NCI-H1930 (cell line): Measurements from ENCODE around the gene SAMD11.
"Not testable (repeated sequence)": the region's sequence is repeated elsewhere in the genome, so short reads cannot be mapped to it uniquely, and the experiment has no call there.

Source experiments
- DNase-seq, 2 experiments: peaks; one replicate each; lab custom pipeline; 2025; lab: John Stamatoyannopoulos, UW

The SAMD11 gene

DNA sequence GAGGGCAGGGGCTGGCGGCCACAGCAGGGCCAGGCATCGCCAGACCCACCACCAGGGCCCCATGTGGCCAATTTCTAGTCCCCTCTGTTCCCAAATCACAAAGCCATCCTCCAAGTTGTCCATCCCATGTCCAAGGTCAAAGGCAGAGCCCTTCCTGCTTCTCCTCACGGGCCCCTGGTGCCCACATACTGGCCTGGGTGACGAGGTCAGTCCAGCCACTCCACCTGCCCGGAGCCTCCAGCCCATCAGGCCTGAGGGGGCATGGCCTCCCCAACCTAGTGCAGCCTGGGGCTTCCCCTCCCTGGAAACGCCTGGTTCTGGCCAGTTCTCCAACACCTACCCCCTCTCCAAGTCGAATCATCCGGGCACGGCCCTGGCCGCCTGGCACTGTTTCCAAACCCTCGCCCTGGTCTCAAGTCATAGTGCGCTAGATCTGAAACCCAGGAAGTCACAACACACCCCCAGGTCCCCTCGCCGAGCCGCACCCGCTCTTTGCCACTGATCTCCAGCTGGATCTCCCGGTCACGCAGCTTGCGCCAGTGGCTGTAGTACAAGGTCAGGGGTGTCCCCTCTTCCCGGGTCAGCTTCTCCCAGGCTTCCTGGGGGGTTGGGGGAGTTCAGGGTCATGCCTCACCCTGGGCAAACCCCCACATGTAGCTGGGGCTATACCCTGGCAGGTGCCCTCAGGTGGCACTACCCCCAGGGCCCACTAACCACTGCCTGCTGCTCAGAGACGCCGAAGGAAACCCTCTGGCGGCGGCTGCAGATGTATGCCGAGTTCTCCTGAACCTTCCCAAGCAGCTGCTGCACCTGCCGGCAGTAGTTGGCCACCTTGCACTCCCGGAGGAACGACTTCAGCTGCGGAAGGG is 22.2 kb downstream of the SAMD11 start:
- DNase-seq: no peak

DNA sequence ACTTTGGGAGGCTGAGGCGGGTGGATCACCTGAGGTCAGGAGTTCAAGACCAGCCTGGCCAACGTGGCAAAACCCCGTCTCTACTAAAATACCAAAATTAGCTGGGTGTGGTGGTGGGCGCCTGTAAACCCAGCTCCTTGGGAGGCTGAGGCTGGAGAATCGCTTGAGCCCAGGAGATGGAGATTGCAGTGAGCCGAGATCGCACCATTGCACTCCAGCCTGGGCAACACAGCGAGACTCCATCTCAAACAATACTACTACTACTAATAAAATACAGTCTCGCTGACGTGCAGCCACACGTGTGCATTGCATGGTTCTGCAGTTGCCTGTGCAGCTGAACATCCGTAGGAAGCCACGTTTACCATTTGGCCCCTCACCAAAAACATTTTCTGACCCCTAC is 23.1 kb downstream of the SAMD11 start:
- DNase-seq: not testable (repeated sequence)

DNA sequence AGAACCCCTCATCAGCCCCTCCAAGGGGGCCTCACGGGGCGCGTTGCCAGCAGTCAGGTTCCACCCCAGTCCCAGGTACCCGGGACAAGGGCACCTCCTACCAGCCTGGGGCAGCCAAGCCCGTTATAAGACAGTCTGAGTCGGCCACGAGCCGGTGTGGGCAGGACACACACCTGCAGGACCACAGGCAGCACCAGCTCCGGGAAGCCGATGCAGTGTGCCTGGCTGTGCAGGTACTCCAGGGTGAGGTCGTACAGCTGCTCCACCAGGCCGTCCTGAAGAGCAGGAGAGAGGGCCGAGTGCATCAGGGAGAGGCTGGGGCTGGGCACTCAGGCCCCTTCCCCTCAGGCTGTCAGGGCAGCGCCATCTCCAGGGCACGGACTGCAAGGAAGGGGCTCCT is 24.2 kb downstream of the SAMD11 start:
- no peak for DNase-seq

GRCh38 chr1:950268-950667 is 26.5 kb downstream of the SAMD11 start:
- no peak for DNase-seq

DNA sequence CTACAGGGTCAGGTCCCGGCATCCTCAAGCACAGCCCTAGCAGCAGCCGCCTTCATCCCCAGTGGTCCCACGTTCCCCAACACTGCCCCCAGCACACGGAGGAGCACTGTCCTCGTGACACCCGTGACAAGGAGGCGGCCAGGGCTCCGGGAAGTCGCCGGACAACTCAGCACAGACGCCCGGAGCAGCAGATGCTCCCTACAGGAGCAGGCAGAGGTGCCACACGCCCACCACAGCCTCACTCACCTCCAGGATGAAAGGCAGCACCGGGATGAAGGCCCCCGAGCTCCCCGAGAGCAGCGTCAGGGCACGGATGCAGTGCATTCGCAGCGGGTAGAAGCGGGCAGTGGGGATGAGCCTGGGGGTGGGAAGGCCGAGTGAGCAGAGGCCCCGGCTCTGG is 27.2 kb downstream of the SAMD11 start:
- DNase-seq: no peak

DNA sequence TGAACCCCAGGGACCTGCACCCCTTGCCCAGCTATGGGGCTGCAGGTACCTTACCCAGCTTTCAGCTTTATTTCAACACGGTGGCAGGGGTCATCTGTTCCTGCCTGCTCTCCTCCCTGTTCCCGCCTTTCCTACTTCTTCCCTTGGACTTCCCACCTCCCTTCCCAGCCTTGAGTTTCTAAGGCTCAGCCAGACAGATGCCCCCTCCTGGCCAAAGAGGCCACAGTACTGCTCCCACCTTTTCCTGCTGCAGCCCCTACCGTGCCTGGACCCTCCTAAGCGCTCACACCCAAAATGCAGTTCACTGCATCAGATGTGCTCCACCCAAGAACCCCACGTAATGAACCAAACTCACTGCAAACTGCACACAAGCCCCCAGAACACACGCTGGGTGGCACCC is 27.6 kb downstream of the SAMD11 start:
- DNase-seq: no peak

GRCh38 chr1:952201-952600 is 28.5 kb downstream of the SAMD11 start:
- no peak for DNase-seq

DNA sequence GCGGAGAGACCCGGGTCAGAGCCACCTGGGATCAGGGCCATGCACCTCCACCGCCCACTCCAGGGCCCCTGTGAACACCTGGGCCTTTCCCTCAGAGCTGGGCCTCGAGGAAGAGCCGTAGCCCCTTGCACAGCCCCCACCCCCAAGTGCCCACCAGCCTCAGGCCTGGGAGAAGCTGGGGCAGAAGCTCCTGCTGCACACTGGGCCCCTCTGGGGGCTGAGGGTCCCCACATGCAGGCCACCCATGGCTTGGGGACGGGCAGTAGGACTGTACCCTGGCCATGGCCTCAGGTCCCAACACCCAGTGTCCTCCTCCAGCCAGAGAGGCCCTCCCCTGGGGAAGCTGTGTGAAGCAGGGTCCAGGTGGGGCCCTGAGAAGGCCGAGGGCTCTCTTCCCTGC is 28.9 kb downstream of the SAMD11 start:
- DNase-seq: no peak

DNA sequence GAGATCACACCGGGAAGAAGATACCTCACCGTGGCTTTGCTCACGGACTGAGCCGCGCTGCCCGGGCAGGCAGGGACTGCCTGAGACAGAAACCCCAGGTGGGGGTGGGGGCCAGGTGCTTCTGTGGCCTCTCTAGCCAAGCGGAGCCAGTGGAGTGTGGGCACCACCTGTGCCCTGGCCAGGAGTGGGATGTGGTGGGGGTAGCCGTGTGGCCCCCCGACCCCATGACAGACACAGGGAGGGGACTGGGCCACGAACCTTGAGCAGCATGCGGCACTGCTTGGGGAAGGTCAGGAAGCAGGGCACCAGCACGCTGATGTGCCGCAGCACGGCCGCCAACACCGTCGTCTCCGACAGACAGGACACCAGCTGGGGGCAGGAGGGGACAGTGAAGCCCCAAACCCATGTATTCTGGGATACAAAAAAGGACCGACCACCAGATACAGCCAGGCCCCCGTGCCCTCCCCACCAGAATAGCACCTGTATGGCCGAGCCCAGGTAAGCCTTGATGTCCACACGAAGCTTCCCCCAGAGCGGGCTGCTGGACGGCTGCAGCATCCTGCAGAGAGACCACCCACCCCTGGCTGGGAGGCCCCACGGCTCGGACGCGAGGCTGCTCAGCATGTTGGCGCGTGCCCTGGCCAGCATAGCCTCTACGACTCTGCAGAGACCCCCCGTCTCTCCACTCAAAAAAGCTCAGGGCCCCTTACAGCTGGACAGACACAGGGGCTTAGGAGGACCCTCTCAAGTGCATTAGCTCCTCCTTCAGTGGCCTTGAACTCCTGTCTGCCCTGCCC is 30.0 kb downstream of the SAMD11 start:
- no peak for DNase-seq

DNA sequence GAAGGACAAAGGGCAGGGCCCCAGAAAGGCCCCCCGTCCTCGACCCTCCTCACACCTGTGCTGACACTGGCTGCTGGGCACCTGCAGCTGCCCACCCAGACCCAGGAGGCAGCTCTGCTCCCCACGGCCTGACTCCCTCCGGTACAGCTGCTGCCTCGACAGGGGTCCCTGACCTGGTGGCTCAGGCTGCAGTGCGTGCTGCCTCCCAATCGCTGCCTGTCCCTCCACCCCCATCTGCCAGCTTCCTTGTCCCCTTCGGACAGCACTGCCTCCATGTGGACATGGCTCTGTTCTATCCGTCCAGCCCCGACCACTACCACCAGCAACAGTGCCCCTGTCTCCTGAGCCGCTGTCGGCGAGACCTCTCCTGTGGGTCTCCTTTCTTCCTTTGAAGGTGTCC is 31.2 kb downstream of the SAMD11 start:
- no peak for DNase-seq

GRCh38 chr1:955474-955873 is 31.8 kb downstream of the SAMD11 start:
- DNase-seq: no peak

GRCh38 chr1:956636-957035 is 32.9 kb downstream of the SAMD11 start:
- DNase-seq: no peak

DNA sequence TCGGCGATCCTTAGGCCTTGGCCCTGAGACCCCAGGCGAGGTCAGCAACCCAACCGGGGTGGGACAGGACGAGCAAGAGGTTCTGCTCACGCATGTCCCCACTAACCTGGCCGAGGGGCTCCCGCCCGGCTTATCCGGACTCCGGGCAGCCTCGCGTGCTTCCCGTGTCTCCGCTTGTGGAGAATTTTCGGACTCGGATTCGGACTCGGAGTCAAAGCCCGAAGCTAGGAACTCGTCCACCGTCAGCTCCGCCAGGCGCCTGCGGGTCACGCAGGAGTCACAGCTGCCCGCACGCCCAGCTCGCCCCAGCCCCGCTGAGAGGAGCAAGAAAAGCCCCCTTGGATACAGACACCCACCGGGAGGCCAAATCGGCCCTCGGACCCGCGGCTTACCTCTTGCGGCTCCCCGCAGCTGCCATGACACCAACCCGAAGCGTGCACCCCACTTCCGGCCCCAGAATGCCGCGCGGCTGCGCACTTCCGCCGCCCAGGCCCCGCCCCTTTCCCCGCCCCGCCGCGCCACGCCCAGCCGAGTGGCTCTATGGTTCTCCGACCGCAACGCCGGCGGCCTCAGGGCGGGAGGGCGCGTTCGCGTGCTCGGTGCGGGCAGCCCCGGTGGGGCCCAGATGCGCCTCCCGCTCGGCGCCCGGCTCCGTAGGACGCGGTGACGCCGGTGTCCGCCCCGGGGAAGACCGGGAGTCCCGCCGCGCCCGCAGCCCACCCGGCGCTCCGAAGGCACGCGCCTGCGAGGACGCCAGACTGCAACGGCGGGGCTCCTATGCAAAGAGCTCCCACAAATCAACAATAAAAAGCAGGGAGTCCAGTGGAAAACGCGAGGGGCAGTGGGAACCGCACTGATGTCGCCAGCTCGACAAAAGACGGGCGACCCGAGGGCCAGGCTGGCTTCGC is 35.4 kb downstream of the SAMD11 start, which contains the start of gene NOC2L:
TSS of gene NOC2L (minus strand) at position 434 of the 908 bp plus-strand sequence. CDS start at position 418, 16 bp downstream.
- peak; percentile 80 to 93 for DNase-seq

DNA sequence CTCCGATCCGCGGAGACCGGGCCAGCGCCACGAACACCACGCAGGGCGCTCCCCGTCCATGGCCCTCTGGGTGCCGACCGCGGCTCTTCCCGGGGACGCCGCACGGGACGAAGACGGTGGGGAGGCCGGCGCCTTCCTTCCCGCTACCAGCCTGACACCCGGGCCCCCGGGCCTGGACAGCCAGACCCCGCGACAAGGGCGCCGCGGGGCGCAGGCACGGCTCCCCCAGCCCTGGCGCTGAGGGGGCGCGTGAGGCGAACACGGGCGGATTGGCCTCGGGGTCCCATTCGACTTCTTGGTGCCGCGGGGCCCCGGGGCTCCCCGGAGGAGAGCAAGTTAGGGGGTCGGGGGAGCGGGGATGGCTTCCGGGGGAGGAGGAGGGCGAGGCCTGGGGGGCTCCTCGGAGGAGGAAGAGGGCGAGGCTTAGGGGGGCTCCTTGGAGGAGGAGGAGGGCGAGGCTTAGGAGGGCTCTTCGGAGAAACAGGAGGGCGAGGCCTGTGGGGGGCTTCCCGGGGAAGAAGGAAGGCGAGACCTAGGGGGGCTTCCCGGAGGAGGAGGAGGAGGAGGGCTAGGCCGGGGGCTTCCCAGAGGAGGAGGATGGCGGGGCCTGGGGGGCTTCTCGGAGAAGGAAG is 36.1 kb downstream of the SAMD11 start:
- no peak for DNase-seq

- DNase-seq: peak; percentile 63 to 65
Measured at GRCh38 chr1:960363-961131, 36.8 kb downstream of the SAMD11 start, which contains the start of gene KLHL17. KLHL17 (plus strand) TSS chr1:960584; CDS start chr1:960694, 110 bp downstream.

DNA sequence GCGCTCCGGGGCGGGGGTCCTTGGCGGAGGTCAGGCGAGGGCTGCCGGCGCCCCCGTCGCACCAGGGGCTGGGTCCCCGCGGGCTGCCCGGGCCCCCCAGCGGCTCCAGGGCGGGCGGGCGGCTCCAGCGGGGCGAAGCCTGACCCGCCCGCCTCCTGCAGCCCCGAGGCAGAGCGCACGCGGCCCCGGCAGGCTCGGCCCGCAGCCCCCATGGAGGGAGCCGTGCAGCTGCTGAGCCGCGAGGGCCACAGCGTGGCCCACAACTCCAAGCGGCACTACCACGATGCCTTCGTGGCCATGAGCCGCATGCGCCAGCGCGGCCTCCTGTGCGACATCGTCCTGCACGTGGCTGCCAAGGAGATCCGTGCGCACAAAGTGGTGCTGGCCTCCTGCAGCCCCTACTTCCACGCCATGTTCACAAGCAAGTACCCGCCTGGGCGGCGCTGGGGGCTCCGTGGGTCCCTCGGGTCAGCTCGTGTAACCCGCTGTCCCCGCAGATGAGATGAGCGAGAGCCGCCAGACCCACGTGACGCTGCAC is 37.5 kb downstream of the SAMD11 start:
- DNase-seq: no peak

GRCh38 chr1:962381-963300 is 38.9 kb downstream of the SAMD11 start:
- DNase-seq: no peak

DNA sequence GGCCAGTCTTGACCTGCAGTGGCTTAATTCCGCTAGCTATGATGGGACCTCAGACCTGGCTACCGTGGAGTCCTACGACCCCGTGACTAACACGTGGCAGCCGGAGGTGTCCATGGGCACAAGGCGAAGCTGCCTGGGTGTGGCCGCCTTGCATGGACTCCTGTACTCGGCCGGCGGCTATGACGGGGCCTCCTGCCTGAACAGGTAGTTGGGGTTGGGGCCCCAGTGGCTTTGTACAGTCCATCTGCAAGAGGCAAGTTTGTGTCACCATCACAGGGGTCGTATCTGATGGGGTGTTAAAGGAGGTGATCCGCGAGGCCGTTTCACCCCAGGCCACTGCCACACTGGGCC is 39.6 kb downstream of the SAMD11 start:
- no peak for DNase-seq

DNA sequence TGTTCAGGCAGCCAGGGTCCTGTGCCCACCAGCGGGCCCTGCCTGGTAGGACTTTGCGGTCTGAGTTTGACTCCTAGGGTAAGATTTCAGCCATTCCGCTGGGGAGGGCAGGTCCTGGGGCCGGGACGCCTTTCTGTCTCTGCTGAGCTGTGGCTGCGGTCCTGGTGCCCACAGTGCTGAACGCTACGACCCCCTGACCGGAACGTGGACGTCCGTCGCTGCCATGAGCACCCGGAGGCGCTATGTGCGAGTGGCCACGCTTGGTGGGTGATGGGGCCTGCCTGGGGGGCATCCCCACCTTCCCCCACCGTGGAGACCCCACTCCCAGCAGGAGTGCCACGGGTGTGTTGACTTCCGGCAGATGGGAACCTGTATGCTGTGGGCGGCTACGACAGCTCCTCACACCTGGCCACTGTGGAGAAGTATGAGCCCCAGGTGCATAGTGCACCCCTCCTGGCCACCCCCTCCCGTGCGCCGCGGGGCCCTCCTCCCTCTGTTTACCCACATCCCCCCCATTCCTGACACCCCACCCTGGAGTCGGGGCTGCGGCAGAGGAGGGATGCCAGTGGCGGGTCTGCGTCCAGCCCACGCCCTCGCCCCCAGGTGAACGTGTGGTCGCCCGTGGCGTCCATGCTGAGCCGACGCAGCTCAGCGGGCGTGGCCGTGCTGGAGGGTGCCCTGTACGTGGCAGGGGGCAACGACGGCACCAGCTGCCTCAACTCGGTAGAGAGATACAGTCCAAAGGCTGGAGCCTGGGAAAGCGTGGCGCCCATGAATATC is 40.2 kb downstream of the SAMD11 start:
- DNase-seq: no peak
